ENCODE results near the gene NRXN2.

DNA sequence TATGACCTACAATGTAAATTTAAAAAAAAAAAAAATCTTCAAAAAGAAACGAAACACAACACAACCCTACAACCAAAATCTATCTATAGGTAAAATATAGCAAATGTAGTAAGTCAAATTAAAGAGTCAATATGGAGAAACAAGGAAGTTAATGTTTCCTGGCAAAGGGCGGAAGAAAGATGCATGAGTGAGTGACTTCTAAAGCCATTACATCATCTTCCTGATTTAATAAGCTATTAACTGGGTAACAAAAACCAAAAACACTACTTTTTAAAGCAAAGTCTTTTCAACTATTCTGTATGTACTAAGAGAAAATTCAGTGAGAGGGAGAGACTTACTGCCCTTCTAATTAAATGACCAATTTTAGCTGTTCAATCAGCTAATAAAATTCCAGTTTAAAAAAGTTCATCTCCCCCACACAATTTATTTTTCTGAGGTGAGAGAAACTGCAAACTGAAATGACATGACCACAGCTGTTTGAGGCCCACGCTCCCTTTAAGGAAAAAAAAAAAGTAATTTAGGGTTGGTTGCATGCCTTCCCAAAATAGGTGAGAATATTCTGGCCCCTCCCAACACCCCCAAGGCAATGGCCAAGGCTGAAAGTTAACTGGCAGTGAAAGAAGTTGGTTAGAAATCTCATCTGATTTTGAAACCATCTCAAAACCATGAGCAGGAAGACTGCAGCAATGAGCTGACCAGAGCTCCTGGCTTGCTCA is 49.5 kb upstream of the NRXN2 start:
- TF ChIP-seq, protein P1, sequence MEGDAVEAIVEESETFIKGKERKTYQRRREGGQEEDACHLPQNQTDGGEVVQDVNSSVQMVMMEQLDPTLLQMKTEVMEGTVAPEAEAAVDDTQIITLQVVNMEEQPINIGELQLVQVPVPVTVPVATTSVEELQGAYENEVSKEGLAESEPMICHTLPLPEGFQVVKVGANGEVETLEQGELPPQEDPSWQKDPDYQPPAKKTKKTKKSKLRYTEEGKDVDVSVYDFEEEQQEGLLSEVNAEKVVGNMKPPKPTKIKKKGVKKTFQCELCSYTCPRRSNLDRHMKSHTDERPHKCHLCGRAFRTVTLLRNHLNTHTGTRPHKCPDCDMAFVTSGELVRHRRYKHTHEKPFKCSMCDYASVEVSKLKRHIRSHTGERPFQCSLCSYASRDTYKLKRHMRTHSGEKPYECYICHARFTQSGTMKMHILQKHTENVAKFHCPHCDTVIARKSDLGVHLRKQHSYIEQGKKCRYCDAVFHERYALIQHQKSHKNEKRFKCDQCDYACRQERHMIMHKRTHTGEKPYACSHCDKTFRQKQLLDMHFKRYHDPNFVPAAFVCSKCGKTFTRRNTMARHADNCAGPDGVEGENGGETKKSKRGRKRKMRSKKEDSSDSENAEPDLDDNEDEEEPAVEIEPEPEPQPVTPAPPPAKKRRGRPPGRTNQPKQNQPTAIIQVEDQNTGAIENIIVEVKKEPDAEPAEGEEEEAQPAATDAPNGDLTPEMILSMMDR (conservative IDR thresholded peaks at IDR 0.05): no peak
- TF ChIP-seq ZFX (IDR thresholded peaks at IDR 0.05): no peak

Measured in C4-2B (cell line).